Measurements from ENCODE around the gene CRYAB. TPM values are rescaled to one million over a fixed set of nuclear protein-coding genes. Genes with fewer than 3 reads are reported as not detected.
A peak's percentile ranks its signal among the peaks of the same experiment; 100 is the strongest.

Gene CRYAB
- total and polyA plus RNA-seq, 7 donors = 25.0 to 299 (median 151) TPM

- no peak overlapping the region for H3K27ac ChIP-seq
Measured at GRCh38 chr11:111917788-111918187, 6.2 kb upstream of the CRYAB start.

GRCh38 chr11:111917312-111917711 is 5.7 kb upstream of the CRYAB start:
- TF ChIP-seq POLR2A (IDR thresholded peaks at IDR 0.05) (no peak), EP300 (IDR thresholded peaks at IDR 0.05) (no peak), CTCF (IDR thresholded peaks at IDR 0.05) (no peak), POLR2AphosphoS5 (IDR thresholded peaks at IDR 0.05) (no peak)
- Histone ChIP-seq H3K36me3 (no peaks in the 10 kb centered on the region), H3K4me3 (no peak overlapping the region), H3K4me1 (peaks cover 0 to 31% (median 25%) of the 10 kb centered on the region in 4 donors), H3K9me3 (no peaks in the 10 kb centered on the region), H3K27ac (no peak overlapping the region), H3K27me3 (no peaks in the 10 kb centered on the region)
- 87 to 89% methylated on average over 2 of the region's 2 CpGs for WGBS, 2 donors
- DNase-seq = no peak
- intact Hi-C loops (cut with DNase I) = no loop called here

More at GRCh38 chr11:111917788-111918187, 6.2 kb upstream of the CRYAB start:
- no peak for TF ChIP-seq CTCF (IDR thresholded peaks at IDR 0.05)
- no peak for TF ChIP-seq POLR2AphosphoS5 (IDR thresholded peaks at IDR 0.05)
- TF ChIP-seq EP300 (IDR thresholded peaks at IDR 0.05) = no peak
- TF ChIP-seq POLR2A (IDR thresholded peaks at IDR 0.05) = no peak
- 85 to 93% methylated on average over 3 of the region's 3 CpGs for WGBS, 2 donors
- H3K27me3 ChIP-seq = no peaks in the 10 kb centered on the region
- intact Hi-C loops (cut with DNase I) = no loop called here
- H3K36me3 ChIP-seq = no peaks in the 10 kb centered on the region
- DNase-seq = no peak
- no peaks in the 10 kb centered on the region for H3K9me3 ChIP-seq
- peaks cover 0 to 34% (median 29%) of the 10 kb centered on the region in 4 donors for H3K4me1 ChIP-seq
- no peak overlapping the region for H3K4me3 ChIP-seq

- Histone ChIP-seq H3K4me1 (peaks cover 0 to 26% (median 21%) of the 10 kb centered on the region in 4 donors), H3K9me3 (no peaks in the 10 kb centered on the region), H3K36me3 (no peaks in the 10 kb centered on the region), H3K27ac (no peak overlapping the region), H3K4me3 (no peak overlapping the region), H3K27me3 (no peaks in the 10 kb centered on the region)
- WGBS, 2 donors = 93 to 96% methylated on average over 1 of the region's 1 CpG
- no peak for TF ChIP-seq EP300 (IDR thresholded peaks at IDR 0.05)
- TF ChIP-seq POLR2A (IDR thresholded peaks at IDR 0.05) = no peak
- no peak for TF ChIP-seq POLR2AphosphoS5 (IDR thresholded peaks at IDR 0.05)
- TF ChIP-seq CTCF (IDR thresholded peaks at IDR 0.05) = no peak
- intact Hi-C loops (cut with DNase I) = no loop called here
- DNase-seq = no peak
Measured at GRCh38 chr11:111916768-111917167, 5.2 kb upstream of the CRYAB start.

GRCh38 chr11:111913997-111914396 is 2.4 kb upstream of the CRYAB start:
- H3K9me3 ChIP-seq = no peaks in the 10 kb centered on the region
- TF ChIP-seq POLR2A (IDR thresholded peaks at IDR 0.05) = peak; percentile 28 to 68
- no peak for TF ChIP-seq CTCF (IDR thresholded peaks at IDR 0.05)
- peak; percentile 58 to 89 (median 76) for TF ChIP-seq POLR2AphosphoS5 (IDR thresholded peaks at IDR 0.05)
- peak in 1 of 4 donors; percentile 31 for TF ChIP-seq EP300 (IDR thresholded peaks at IDR 0.05)
- intact Hi-C loops (cut with DNase I) = no loop called here
- no peaks in the 10 kb centered on the region for H3K27me3 ChIP-seq
- peak; percentile 78 for DNase-seq
- peak overlapping the region; percentile 52 to 78 (median 73) for H3K4me3 ChIP-seq
- peaks cover 0 to 1% (median under 1%) of the 10 kb centered on the region in 4 donors for H3K36me3 ChIP-seq
- peaks cover 0 to 34% (median 31%) of the 10 kb centered on the region in 4 donors for H3K4me1 ChIP-seq
- 16 to 54% methylated on average over 4 of the region's 4 CpGs for WGBS, 2 donors
- H3K27ac ChIP-seq = peak overlapping the region; percentile 96 to 100 (median 98)
